DND-41 (cell line): ENCODE results near the gene SEC14L2.

Source experiments
- EZH2 ChIP-seq: IDR thresholded peaks from 3 replicates; pipeline ENCODE4 v1.6.1; 2012; ENCODE audit warnings: borderline replicate concordance, low read depth, mild to moderate bottlenecking, moderate library complexity, low read length, inconsistent platforms; ENCODE audit not compliant: severe bottlenecking
- TF ChIP-seq, protein P1 (sequence below): IDR thresholded peaks from 2 replicates; pipeline ENCODE4 v1.5.1; 2012; ENCODE audit warnings: borderline replicate concordance, low read length, moderate library complexity, mild to moderate bottlenecking; ENCODE audit not compliant: poor library complexity, severe bottlenecking; ENCODE audit errors: extremely low read depth

DNA sequence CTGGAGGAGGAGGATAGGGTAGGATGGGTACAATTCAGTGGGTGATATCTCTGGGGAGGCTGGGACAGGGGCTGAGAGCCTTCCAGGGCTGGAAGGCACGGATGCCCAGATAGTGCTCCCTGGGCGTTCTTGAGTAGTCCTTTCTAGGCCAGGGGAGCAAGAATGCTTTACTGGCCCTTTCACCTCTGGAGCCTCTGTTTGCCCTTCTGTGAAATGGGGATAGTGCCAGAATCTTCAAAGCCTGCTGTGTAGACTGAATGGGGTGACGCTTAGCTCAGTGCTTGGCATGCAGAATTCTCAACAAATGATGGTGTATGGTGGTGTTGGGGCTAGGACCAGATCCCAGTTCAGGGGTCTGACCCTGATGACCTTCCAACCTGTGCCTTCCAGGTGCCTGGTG is 36.4 kb downstream of the SEC14L2 start:
- TF ChIP-seq, protein P1, sequence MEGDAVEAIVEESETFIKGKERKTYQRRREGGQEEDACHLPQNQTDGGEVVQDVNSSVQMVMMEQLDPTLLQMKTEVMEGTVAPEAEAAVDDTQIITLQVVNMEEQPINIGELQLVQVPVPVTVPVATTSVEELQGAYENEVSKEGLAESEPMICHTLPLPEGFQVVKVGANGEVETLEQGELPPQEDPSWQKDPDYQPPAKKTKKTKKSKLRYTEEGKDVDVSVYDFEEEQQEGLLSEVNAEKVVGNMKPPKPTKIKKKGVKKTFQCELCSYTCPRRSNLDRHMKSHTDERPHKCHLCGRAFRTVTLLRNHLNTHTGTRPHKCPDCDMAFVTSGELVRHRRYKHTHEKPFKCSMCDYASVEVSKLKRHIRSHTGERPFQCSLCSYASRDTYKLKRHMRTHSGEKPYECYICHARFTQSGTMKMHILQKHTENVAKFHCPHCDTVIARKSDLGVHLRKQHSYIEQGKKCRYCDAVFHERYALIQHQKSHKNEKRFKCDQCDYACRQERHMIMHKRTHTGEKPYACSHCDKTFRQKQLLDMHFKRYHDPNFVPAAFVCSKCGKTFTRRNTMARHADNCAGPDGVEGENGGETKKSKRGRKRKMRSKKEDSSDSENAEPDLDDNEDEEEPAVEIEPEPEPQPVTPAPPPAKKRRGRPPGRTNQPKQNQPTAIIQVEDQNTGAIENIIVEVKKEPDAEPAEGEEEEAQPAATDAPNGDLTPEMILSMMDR = no peak
- no peak for TF ChIP-seq EZH2
